ENCODE results near the gene FOXN3. TPM values are rescaled to one million over a fixed set of nuclear protein-coding genes. Genes with fewer than 3 reads are reported as not detected.

The FOXN3 gene
- total RNA-seq, 2 experiments from 2014 or later: 124 to 127 TPM

GRCh38 chr14:89131004-89131750 is 285.9 kb downstream of the FOXN3 start:
- intact Hi-C loops (cut with DNase I, micrococcal nuclease): no loop called here
- TF ChIP-seq CTCF (IDR thresholded peaks at IDR 0.05): no peak
- Mint-ChIP-seq H3K27ac (no peak overlapping the region), H3K27me3 (no peaks in the 10 kb centered on the region), H3K9me3 (peaks cover 8% of the 10 kb centered on the region), H3K4me1 (ENCODE audit: low read depth) (no peaks in the 10 kb centered on the region), H3K4me3 (no peak overlapping the region), H3K36me3 (ENCODE audit: low read depth) (peaks cover 6% of the 10 kb centered on the region)
- no peaks in the 10 kb centered on the region for H3K36me3 ChIP-seq (ENCODE audit: insufficient read depth, low read length)
- POLR2A ChIA-PET: no interaction called here
- H3K4me1 ChIP-seq (ENCODE audit: insufficient read depth, low read length): no peaks in the 10 kb centered on the region
- DNase-seq (no peak), ATAC-seq (ENCODE audit: poor library complexity) (no peak)
- H3K27ac ChIP-seq (ENCODE audit: low read depth in 1 of 2, low read length in 2 of 2): no peak overlapping the region
- H3K4me3 ChIP-seq (ENCODE audit: low read length): no peak overlapping the region
- no peaks in the 10 kb centered on the region for H3K27me3 ChIP-seq (ENCODE audit: control insufficient read depth in 1 of 2, insufficient read depth in 2 of 2, low read length in 2 of 2)
- CTCF ChIA-PET: no interaction called here
- peaks cover 6 to 9% of the 10 kb centered on the region in 2 experiments for H3K9me3 ChIP-seq (ENCODE audit: control insufficient read depth in 1 of 2, insufficient read depth in 1 of 2, low read length in 2 of 2)

- no peak for TF ChIP-seq CTCF (IDR thresholded peaks at IDR 0.05)
- ATAC-seq (ENCODE audit: poor library complexity): no peak
- H3K27me3 Mint-ChIP-seq: no peaks in the 10 kb centered on the region
These were observed 287.5 kb downstream of the FOXN3 start for GRCh38 chr14:89129570-89129969.

GRCh38 chr14:89128311-89129026 is 288.6 kb downstream of the FOXN3 start:
- POLR2A ChIA-PET: no interaction called here
- no peaks in the 10 kb centered on the region for H3K9me3 Mint-ChIP-seq

More at GRCh38 chr14:89129570-89129969, 287.5 kb downstream of the FOXN3 start:
- peaks cover 0 to 4% of the 10 kb centered on the region in 2 experiments for H3K9me3 ChIP-seq (ENCODE audit: control insufficient read depth in 1 of 2, insufficient read depth in 1 of 2, low read length in 2 of 2)
- no peak overlapping the region for H3K4me3 ChIP-seq (ENCODE audit: low read length)
- POLR2A ChIA-PET: no interaction called here
- Mint-ChIP-seq H3K4me1 (ENCODE audit: low read depth) (no peaks in the 10 kb centered on the region), H3K27ac (no peak overlapping the region), H3K9me3 (no peaks in the 10 kb centered on the region), H3K4me3 (no peak overlapping the region), H3K36me3 (ENCODE audit: low read depth) (no peaks in the 10 kb centered on the region)
- no peaks in the 10 kb centered on the region for H3K4me1 ChIP-seq (ENCODE audit: insufficient read depth, low read length)
- DNase-seq: no peak
- H3K36me3 ChIP-seq (ENCODE audit: insufficient read depth, low read length): no peaks in the 10 kb centered on the region
- no peaks in the 10 kb centered on the region for H3K27me3 ChIP-seq (ENCODE audit: control insufficient read depth in 1 of 2, insufficient read depth in 2 of 2, low read length in 2 of 2)
- intact Hi-C loops (cut with DNase I, micrococcal nuclease): no loop called here
- H3K27ac ChIP-seq (ENCODE audit: low read depth in 1 of 2, low read length in 2 of 2): no peak overlapping the region
- CTCF ChIA-PET: no interaction called here

More at GRCh38 chr14:89128311-89129026, 288.6 kb downstream of the FOXN3 start:
- Histone ChIP-seq H3K36me3 (ENCODE audit: insufficient read depth, low read length) (no peaks in the 10 kb centered on the region), H3K4me1 (ENCODE audit: insufficient read depth, low read length) (no peaks in the 10 kb centered on the region), H3K27me3 (ENCODE audit: control insufficient read depth in 1 of 2, insufficient read depth in 2 of 2, low read length in 2 of 2) (no peaks in the 10 kb centered on the region), H3K9me3 (ENCODE audit: control insufficient read depth in 1 of 2, insufficient read depth in 1 of 2, low read length in 2 of 2) (no peaks in the 10 kb centered on the region), H3K27ac (ENCODE audit: low read depth in 1 of 2, low read length in 2 of 2) (no peak overlapping the region), H3K4me3 (ENCODE audit: low read length) (no peak overlapping the region)
- no peaks in the 10 kb centered on the region for H3K4me1 Mint-ChIP-seq (ENCODE audit: low read depth)
- no peak overlapping the region for H3K27ac Mint-ChIP-seq
- H3K27me3 Mint-ChIP-seq: no peaks in the 10 kb centered on the region
- H3K36me3 Mint-ChIP-seq (ENCODE audit: low read depth): no peaks in the 10 kb centered on the region
- DNase-seq (no peak), ATAC-seq (ENCODE audit: poor library complexity) (no peak)
- no peak overlapping the region for H3K4me3 Mint-ChIP-seq
- intact Hi-C loops (cut with DNase I, micrococcal nuclease): no loop called here
- TF ChIP-seq CTCF (IDR thresholded peaks at IDR 0.05): no peak
- CTCF ChIA-PET: no interaction called here
